Measurements from ENCODE around the gene TC2N. TPM values are rescaled to one million over a fixed set of nuclear protein-coding genes. Genes with fewer than 3 reads are reported as not detected.

The TC2N gene
- total RNA-seq, 1 experiment from 2014 or later, result 16.4 TPM

GRCh38 chr14:91786188-91786587 is 81.1 kb downstream of the TC2N start:
- H2BK120ac ChIP-seq (ENCODE audit: low read depth, low read length, poor library complexity, severe bottlenecking), result no peak overlapping the region
- Mint-ChIP-seq H3K27ac (no peak overlapping the region), H3K4me3 (no peak overlapping the region), H3K9me3 (no peaks in the 10 kb centered on the region), H3K27me3 (ENCODE audit: low read depth) (no peaks in the 10 kb centered on the region), H3K36me3 (ENCODE audit: insufficient read depth in 1 of 3, low read depth in 3 of 3) (no peaks in the 10 kb centered on the region; a peak in 1 of 7 replicates), H3K4me1 (no peaks in the 10 kb centered on the region)
- H3K23me2 ChIP-seq (ENCODE audit: insufficient read length, low read depth, low read length, poor library complexity, severe bottlenecking), result no peaks in the 10 kb centered on the region
- H3K23ac ChIP-seq (ENCODE audit: insufficient read length, low read depth, low read length), result no peak overlapping the region
- H3K56ac ChIP-seq (ENCODE audit: insufficient read length, low read depth, low read length), result no peak overlapping the region
- H2BK5ac ChIP-seq (ENCODE audit: insufficient read length, low read length), result no peak overlapping the region
- no CpG with 5 or more reads among the region's 2 CpGs for WGBS (ENCODE audit: extremely low coverage, insufficient read length, low lambda C conversion rate)
- H2AFZ ChIP-seq (ENCODE audit: low read length), result no peak overlapping the region
- no peak overlapping the region for H4K5ac ChIP-seq (ENCODE audit: insufficient read length, low read depth, low read length)
- H3K4me1 ChIP-seq (ENCODE audit: insufficient read depth, low read length), result no peaks in the 10 kb centered on the region
- no peak for DNase-seq
- H3K18ac ChIP-seq (ENCODE audit: insufficient read length, low read depth, low read length), result no peak overlapping the region
- H3K4ac ChIP-seq (ENCODE audit: low read depth, low read length), result no peak overlapping the region
- H3K27me3 ChIP-seq (ENCODE audit: insufficient read depth, low read length), result no peaks in the 10 kb centered on the region
- H3T11ph ChIP-seq (ENCODE audit: low read length), result no peak overlapping the region
- H2BK12ac ChIP-seq (ENCODE audit: insufficient read length, low read depth, low read length), result no peak overlapping the region
- no peak overlapping the region for H3K27ac ChIP-seq (ENCODE audit: insufficient read length, low read depth, low read length)
- no peak overlapping the region for H2BK15ac ChIP-seq (ENCODE audit: low read depth, low read length)
- no peak overlapping the region for H2BK20ac ChIP-seq (ENCODE audit: low read depth, low read length, poor library complexity, severe bottlenecking)
- no peaks in the 10 kb centered on the region for H3K79me2 ChIP-seq (ENCODE audit: insufficient read depth, low read length)
- H3K79me1 ChIP-seq (ENCODE audit: insufficient read depth, low read depth, low read length, poor library complexity, severe bottlenecking), result no peaks in the 10 kb centered on the region
- no peak overlapping the region for H4K91ac ChIP-seq (ENCODE audit: insufficient read length, low read depth, low read length)
- no peak overlapping the region for H3K4me2 ChIP-seq (ENCODE audit: insufficient read depth, insufficient read length, low read length)
- TF ChIP-seq CTCF (conservative IDR thresholded peaks at IDR 0.05), result no peak
- H2AK5ac ChIP-seq (ENCODE audit: insufficient read length, low read length), result no peak overlapping the region
- H4K8ac ChIP-seq (replicated peaks; ENCODE audit: insufficient read length, low read depth, low read length), result no peak overlapping the region
- H3K9ac ChIP-seq (ENCODE audit: extremely low read depth, insufficient read length, low read length), result no peak overlapping the region
- no peaks in the 10 kb centered on the region for H3K9me3 ChIP-seq (ENCODE audit: control insufficient read depth, low read depth, low read length)
- H3K14ac ChIP-seq (ENCODE audit: insufficient read depth, low read length), result no peak overlapping the region
- H4K20me1 ChIP-seq (ENCODE audit: control insufficient read depth, insufficient read depth, insufficient read length), result no peaks in the 10 kb centered on the region
